Uterus (tissue), 4 donors: ENCODE results near the gene RGS9. TPM values are rescaled to one million over a fixed set of nuclear protein-coding genes. Genes with fewer than 3 reads are reported as not detected.

Experiments
- DNase-seq, 2 donors: peaks; one replicate each; pipeline ENCODE4 v3.0.0-alpha.2; 2019 to 2020
- H3K27ac ChIP-seq, 2 donors: fragments of 200-600 bp; sonication (generic); 1 replicate in 1 of 2; 2 replicates in 1 of 2; pipeline ENCODE4 v1.5.1; 2016 to 2018
- H3K27me3 ChIP-seq, 2 donors: fragments of 200-600 bp; sonication (generic); one replicate each; pipeline ENCODE4 v1.5.1; 2018 to 2019; ENCODE audit warnings: control low read depth in 1 of 2
- H3K36me3 ChIP-seq, 2 donors: fragments of 200-600 bp; sonication (generic); one replicate each; pipeline ENCODE4 v1.5.1; 2019; ENCODE audit warnings: control low read depth in 1 of 2
- H3K4me1 ChIP-seq, 2 donors: fragments of 200-600 bp; sonication (generic); one replicate each; pipeline ENCODE4 v1.5.1; 2018 to 2019; ENCODE audit warnings: control low read depth in 1 of 2
- H3K4me3 ChIP-seq, 2 donors: fragments of 200-600 bp; sonication (generic); 1 replicate in 1 of 2; 2 replicates in 1 of 2; pipeline ENCODE4 v1.5.1; 2018 to 2019; ENCODE audit warnings: mild to moderate bottlenecking in 1 of 2
- H3K9me3 ChIP-seq, 2 donors: fragments of 200-600 bp; sonication (generic); one replicate each; pipeline ENCODE4 v1.5.1; 2019; ENCODE audit warnings: control low read depth in 1 of 2
- CTCF ChIP-seq, 4 experiments: fragments of 200-600 bp in 2 of 4; fragments of 450-650 bp in 2 of 4; sonication (generic) in 2 of 4; IDR thresholded peaks; one replicate each; pipeline ENCODE4 v1.5.1; 2016 to 2019; ENCODE audit warnings: antibody characterized with exemption in 4 of 4, mild to moderate bottlenecking in 2 of 4, moderate library complexity in 1 of 4
- POLR2A ChIP-seq, 2 donors: fragments of 450-650 bp; IDR thresholded peaks; one replicate each; pipeline ENCODE4 v1.6.1; 2016; ENCODE audit warnings: antibody characterized with exemption in 2 of 2, mild to moderate bottlenecking in 1 of 2, moderate library complexity in 1 of 2
- intact Hi-C: fragments of 100-400 bp; cut with DNase I; formaldehyde crosslinking; loops from one replicate; pipeline ENCODE4 v1.15.1; 2023; ENCODE audit warnings: low total_unique reads
- total RNA-seq, 4 donors: library from RNA; depleted of rRNA in 3 of 4; stranded (reverse); fragments of >200 nt in 3 of 4; gene quantifications; one replicate each; pipeline versions ENCODE4 v1.1.0 to v1.2.4, GENCODE V29; 2014 to 2023
- donor health status: DM: yes; HTN: yes; CAD: no.

Gene RGS9
- total RNA-seq, 4 donors from 2014 or later = 3.5 to 19.1 (median 6.9) TPM

GRCh38 chr17:65181237-65182061, 44.3 kb downstream of the RGS9 start:
- H3K9me3 ChIP-seq = no peaks in the 10 kb centered on the region
- H3K36me3 ChIP-seq = no peaks in the 10 kb centered on the region
- H3K4me3 ChIP-seq = no peak overlapping the region
- no peak for DNase-seq
- TF ChIP-seq CTCF (IDR thresholded peaks at IDR 0.05) (no peak), POLR2A (IDR thresholded peaks at IDR 0.05) (no peak)
- no peaks in the 10 kb centered on the region for H3K4me1 ChIP-seq
- no peak overlapping the region for H3K27ac ChIP-seq
- H3K27me3 ChIP-seq = no peaks in the 10 kb centered on the region
- intact Hi-C loops = no loop called here

GRCh38 chr17:65182233-65182632, 45.1 kb downstream of the RGS9 start:
- DNase-seq = no peak
- intact Hi-C loops = no loop called here
- Histone ChIP-seq H3K27me3 (no peaks in the 10 kb centered on the region), H3K4me3 (no peak overlapping the region), H3K9me3 (no peaks in the 10 kb centered on the region), H3K36me3 (no peaks in the 10 kb centered on the region), H3K27ac (no peak overlapping the region), H3K4me1 (no peaks in the 10 kb centered on the region)
- TF ChIP-seq POLR2A (IDR thresholded peaks at IDR 0.05) = no peak
- no peak for TF ChIP-seq CTCF (IDR thresholded peaks at IDR 0.05)

GRCh38 chr17:65183736-65184135, 46.6 kb downstream of the RGS9 start:
- no peaks in the 10 kb centered on the region for H3K27me3 ChIP-seq
- no peak for DNase-seq
- no peaks in the 10 kb centered on the region for H3K4me1 ChIP-seq
- no peaks in the 10 kb centered on the region for H3K36me3 ChIP-seq
- intact Hi-C loops = no loop called here
- no peak for TF ChIP-seq CTCF (IDR thresholded peaks at IDR 0.05)
- no peak for TF ChIP-seq POLR2A (IDR thresholded peaks at IDR 0.05)
- no peak overlapping the region for H3K4me3 ChIP-seq
- no peaks in the 10 kb centered on the region for H3K9me3 ChIP-seq
- no peak overlapping the region for H3K27ac ChIP-seq

GRCh38 chr17:65184235-65184959, 47.2 kb downstream of the RGS9 start:
- no peaks in the 10 kb centered on the region for H3K4me1 ChIP-seq
- no peak for DNase-seq
- TF ChIP-seq POLR2A (IDR thresholded peaks at IDR 0.05) = no peak
- no peak overlapping the region for H3K27ac ChIP-seq
- no peaks in the 10 kb centered on the region for H3K9me3 ChIP-seq
- H3K27me3 ChIP-seq = no peaks in the 10 kb centered on the region
- H3K36me3 ChIP-seq = no peaks in the 10 kb centered on the region
- intact Hi-C loops = no loop called here
- no peak overlapping the region for H3K4me3 ChIP-seq

- Histone ChIP-seq H3K27ac (no peak overlapping the region), H3K4me1 (no peaks in the 10 kb centered on the region), H3K27me3 (no peaks in the 10 kb centered on the region), H3K9me3 (no peaks in the 10 kb centered on the region), H3K4me3 (no peak overlapping the region), H3K36me3 (no peaks in the 10 kb centered on the region)
- intact Hi-C loops = no loop called here
- no peak for TF ChIP-seq POLR2A (IDR thresholded peaks at IDR 0.05)
- TF ChIP-seq CTCF (IDR thresholded peaks at IDR 0.05) = no peak
- no peak for DNase-seq
Measured at GRCh38 chr17:65185062-65185461, 47.9 kb downstream of the RGS9 start.
